ENCODE measurements around the gene UNC45A.

GRCh38 chr15:90959894-90960293 lies 24.8 kb downstream of the UNC45A start:
- TF ChIP-seq CTCF (IDR thresholded peaks at IDR 0.05; ENCODE audit: poor library complexity) (no peak), EZH2phosphoT487 (IDR thresholded peaks at IDR 0.05; ENCODE audit: low read depth, severe bottlenecking, unreplicated experiment) (no peak)
